HG02588 (cell line): ENCODE measurements around the gene SIPA1.

Experiments
- ATAC-seq: cut with Tn5 transposase; IDR thresholded peaks from one replicate; pipeline ENCODE4 v1.9.1; 2021; ENCODE audit warnings: mild to moderate bottlenecking, moderate library complexity; ENCODE audit not compliant: unreplicated experiment

The SIPA1 gene

DNA sequence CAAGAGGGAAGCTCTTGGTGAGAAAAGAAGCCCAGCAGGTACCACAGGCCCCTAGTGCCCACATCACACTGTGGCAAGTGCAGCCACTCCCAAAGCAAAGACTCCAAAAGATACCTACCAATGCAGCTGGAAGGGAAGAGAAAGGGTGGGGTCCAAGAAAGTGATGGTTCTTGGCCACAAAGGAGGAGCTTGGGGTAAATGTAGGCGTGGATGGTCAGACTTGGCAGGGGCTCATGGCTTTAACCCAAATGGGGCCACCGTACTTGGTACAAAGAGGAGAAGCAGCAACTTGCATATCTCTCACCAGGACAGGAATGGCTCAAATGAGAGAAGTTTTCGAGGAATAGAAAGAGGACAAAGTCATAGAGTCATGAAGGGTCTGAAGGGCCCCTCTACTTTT, 28.7 kb upstream of the SIPA1 start:
- no peak for ATAC-seq

DNA sequence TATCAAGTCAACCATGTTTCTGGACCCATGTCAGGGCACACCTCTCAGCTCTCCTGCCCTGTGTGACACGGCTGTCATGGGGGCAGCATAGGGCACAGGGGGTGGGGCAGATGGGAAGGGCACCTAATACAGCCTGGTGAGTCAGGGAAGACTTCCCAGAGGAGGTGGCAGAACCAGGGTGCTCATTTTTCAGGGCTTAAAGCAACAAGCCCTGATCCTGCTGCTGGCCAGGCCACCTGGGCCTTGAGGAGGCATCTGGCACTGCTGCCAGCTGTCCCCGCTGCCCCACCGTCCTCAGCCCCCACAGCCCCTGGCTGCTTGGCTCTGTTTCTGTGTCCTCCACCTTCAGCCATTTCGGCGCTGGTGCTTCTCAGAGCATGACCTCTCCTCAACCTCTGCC, 28.2 kb upstream of the SIPA1 start:
- ATAC-seq: no peak

DNA sequence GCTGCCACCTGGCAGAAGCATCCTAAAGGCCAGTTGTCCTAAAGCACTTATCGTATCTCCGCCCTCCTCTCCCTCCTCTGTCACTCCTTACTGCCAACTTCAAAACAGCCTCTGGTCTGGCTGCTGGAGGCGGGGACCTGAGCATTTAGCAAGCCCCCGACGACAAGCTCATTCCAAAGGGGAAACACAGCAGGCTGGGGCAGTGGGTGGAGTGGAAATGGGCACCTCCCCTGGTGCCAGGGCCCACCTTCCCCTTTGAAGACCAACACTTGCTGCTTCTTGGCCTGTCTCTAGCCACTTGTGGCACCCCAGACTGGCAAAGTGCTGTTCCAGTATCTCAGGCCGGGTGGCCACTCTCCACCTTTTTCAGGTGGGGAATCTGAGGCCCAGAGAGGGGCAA, 27.5 kb upstream of the SIPA1 start:
- ATAC-seq: no peak

DNA sequence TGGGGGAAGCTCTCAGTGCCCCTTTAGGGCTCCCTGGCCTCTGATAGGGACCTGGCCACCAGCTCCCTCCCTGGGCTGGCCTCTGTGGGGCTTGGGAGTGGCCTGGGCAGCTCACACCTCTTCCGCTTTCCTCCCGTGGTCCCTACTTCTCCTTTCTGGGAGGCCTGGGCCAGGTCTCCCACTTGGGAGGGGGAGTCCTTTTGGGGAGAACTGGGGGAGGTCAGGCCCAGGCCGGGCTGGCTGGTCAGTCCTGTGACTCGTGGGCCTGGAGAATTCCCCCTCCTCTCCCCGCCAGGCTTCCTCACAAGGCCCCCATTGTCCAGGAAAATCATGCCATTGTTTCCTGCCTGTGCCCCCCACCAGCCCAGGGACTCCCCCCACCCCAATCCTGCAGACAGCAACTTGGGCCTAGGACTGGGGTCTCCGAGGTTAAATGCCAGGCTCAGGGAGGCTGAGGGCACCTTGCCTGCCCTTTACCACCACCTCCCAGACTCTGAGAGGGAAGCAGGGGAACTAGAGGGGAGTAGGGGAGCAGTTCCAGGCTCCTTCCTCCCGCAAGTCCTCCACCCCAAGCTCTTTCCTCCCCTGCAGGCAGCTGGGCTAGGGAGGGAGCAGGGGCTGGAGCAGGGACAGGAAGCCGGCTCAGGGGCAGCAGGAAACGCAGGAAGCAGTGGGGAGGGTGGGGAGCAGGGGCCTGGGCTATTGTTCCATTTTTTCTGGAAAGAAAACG, 26.7 kb upstream of the SIPA1 start:
- ATAC-seq: no peak

DNA sequence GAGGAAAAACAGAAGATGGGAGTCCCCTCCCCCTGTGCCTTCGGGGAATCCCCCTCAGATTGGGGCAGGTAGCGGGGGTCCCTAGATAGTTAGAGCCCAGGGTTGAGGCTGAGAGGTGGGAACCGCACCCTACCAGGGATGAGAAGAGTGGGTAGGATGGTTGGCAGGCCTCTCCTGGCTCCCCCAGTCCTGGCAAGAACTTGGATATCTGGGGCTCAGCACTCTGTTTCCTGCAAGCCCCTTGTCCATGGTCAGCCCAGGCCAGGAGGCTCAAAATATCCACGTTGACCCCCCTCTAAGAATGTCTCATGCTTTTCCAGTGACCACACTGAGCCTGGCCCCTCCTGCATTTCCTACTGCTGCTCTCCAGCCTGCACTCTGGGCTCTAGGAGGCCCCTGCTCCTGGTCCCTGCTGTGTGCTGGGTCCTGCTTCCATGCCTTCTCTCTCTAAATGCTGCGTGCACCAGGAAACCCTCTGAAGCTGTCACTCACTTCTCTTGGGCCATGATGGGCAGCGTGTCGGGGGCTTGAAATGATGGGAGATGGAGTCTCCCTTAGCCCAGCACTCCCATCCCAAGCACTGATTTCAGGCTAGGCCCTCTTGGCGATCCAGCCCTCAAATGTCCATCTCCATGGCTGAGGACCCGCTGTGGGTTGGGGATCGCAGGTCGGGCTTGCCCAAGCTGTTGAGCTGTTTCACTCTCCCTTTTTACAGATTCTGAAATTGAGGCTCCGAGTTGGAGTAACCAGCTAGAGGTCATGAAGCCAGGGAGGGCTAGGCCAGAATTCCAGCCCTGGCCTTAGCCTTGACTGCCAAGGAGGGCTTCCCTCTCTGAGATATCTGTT, 25.9 kb upstream of the SIPA1 start:
- no peak for ATAC-seq

DNA sequence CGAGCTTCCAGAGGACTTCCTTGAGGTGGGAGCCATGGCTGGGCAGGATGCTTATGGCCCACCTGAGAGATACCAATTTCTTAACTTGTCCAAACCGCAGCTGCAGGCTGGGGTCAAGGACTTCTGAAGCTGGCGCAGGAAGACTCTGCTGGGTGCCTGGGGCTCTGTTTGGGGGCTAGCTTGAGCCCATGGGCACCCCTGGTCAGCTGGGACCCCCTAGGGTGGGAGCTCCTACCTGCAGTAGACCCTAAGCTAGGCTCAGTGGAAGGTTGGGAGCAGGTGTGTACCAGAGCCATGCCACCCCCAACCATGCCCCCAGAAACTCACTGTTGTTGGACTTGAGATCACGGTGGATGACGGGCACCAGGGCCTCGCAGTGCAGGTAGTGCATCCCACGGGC, 25.2 kb upstream of the SIPA1 start:
- no peak for ATAC-seq

DNA sequence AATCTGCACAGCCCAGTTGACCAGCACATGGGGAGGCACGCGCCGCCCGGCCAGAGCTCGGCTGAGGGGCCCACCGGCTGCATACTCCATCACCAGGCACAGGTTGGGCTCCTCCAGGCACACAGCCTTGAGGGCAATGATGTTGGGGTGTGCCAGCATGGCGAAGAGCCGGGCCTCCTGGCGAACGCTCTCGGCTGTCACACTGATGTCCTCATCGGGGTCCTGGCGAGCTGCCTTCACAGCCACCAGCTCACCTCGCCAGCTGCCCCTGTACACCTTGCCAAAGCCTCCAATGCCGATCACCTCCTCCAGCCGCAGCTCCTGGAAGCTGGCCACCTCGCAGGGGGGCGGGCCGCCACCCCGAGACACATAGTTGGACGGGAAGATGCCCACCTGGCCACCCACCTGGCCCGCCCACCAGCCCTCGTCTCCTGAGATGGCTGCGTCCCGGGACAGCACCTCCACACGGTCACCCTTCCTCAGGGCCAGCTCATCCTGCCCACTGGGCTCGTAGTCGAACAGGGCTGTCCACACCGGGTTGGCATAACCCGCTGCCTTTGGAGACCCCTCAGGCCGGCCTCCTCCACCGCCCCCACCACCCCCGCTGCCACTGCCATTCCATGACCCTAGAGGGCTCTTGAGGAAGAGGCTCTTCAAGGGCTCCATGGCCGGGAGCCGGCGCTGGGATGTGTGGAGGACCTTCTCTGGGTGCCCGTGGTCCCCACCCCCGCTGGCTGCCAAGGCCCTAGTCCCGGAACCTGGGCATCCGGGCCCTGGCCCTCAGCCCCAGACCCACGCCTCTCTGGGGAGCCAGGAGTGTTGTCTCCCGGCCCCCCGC, 24.6 kb upstream of the SIPA1 start:
- no peak for ATAC-seq

DNA sequence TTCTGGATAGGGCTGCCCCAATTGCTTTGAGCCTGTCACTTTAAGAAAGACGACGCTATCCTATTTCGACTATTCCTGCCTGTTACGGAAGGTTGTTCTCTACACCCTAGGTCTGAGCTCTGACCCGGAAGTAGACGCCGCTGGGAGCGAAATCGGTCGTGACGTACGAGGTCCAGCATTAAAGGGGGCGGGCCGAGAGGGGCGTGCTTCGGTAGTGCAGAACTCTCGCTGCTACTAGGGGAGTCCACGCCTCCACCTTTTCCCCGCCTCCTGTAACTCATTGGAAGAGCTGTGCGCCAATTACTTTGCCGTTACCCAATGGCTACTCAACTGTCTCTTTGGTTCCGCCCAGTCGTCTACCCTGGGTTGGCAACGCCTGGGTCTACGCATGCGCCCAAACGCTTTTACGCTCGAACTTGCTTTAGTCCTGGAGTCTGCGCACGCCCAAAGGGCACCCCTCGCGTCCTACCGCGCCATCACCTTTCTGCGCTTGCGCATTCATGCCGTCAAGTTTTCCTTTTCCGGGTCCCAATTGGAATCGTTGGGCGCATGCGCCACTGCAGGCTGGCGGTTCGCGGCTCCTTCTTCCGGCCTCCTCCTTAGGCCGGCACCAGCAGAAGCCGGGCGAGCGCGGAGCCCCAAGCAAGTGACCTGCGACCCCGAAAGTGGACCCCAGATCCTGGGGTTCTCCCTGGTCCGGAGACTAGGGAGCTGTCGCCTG, 22.5 kb upstream of the SIPA1 start, which contains the start of gene PCNX3:
PCNX3 (plus strand) TSS at position 548 of the 721 bp plus-strand sequence. CDS start 536 bp downstream, outside the sequence.
- ATAC-seq: peak; percentile 77

DNA sequence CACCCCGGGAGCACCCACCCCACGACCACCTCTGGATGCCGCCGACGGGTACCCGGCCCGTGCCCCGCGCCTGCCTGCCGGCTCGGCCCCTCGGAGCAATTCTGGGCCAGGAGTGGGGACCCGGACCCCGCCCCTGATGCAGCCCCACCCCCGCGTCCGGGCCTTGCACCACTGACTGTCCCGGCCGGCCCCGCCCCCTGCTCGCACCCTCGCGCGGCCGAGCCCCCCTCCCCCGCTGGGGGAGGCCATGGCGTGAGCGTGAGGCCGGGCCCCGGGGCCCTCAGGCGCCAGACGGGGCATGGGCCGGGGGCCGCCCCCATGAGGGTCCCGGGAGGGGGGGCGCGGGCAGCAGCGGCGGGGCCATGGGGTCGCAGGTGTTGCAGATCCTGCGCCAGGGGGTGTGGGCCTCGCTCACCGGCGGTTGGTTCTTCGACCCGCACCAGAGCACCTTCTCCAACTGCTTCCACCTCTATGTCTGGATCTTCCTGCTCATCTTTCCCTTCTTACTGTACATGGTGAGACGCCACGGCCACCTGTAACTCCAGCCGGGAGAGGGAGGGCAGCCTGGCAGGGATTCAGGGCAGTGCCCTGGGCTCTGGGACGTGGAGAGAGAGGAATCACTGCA, 21.8 kb upstream of the SIPA1 start:
- peak; percentile 4 for ATAC-seq

DNA sequence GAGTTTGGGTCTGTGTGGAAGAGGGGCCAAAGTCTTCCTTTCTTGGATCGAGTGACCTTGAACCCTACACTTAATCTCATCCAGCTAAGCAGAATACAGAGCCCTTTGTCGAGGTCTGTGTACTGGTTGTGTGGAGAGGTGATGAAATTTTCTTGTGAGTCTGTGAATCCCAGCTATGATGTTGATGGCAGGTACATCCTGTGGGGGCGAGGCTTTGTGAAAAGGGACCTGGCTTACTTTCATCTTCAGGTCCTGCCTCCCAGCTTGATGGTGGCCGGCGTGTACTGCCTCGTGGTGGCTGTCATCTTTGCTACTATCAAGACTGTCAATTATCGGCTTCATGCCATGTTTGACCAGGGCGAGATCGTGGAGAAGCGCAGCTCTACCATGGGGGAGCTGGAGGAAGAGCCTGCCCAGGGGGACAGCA, 21.3 kb upstream of the SIPA1 start:
- ATAC-seq: no peak

DNA sequence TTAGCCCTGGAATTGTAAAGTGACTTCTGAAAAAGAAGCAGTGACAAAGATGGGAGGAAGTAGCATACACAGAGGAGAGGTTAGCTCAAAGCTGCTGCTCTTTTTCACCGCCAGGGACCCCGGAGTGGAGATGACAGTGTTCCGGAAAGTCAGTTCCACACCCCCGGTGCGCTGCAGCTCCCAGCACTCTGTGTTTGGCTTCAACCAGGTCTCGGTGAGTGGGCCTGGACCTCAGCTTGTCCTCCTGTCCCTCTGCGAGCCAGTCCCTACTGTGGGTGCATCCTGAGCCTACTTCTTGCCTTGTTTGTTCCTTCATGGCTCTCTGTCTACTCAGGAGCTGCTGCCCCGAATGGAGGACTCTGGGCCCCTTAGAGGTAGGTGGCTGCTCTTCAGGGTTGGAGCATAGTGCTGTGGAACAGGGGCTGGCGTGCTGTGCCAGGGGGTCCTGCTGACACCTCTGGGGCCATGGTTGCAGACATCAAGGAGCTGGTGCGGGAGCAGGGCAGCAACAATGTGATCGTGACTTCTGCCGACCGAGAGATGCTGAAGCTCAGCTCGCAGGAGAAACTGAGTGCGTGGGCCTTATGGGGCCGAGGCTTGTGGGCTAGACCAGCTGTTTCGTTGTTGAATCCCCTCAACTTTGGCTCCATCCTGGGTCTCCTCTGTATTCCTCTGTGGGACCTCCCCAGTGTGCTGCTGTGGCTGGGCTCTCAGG, 20.6 kb upstream of the SIPA1 start:
- no peak for ATAC-seq

DNA sequence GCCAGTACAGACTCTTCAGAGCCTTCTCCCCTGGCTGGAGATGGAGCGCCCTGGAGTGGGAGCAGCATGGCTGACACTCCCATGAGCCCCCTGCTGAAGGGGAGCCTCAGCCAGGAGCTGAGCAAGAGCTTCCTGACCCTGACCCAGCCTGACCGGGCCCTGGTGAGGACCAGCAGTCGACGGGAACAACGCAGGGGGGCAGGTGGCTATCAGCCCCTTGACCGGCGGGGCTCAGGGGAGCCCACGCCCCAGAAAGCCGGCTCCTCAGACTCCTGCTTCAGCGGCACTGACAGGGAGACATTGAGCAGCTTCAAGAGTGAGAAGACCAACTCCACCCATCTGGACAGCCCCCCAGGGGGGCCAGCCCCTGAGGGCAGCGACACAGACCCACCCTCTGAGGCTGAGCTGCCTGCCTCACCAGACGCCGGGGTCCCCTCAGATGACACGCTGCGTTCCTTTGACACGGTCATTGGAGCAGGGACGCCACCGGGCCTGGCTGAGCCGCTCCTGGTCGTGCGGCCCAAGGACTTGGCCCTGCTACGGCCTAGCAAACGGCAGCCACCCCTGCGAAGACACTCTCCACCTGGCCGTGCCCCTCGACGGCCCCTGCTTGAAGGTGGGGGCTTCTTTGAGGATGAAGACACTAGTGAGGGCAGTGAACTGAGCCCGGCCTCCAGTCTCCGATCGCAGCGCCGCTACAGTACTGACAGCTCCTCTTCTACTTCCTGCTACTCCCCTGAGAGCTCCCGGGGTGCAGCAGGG, 19.7 kb upstream of the SIPA1 start:
- ATAC-seq: no peak

DNA sequence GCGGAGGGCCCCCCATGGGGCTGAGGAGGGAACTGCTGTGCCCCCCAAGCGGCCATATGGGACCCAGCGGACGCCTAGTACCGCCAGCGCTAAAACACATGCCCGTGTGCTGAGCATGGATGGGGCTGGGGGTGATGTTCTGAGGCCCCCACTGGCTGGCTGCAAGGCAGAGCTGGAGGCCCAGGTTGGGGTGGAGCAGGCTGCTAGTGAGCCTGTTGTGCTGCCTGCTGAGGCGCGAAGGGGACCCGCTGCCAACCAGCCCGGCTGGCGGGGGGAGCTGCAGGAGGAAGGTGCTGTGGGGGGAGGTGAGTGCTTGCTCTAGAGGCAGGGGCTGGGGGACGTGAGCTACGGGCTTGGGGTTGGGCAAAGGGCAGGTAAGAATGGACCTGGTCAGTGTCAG, 19.1 kb upstream of the SIPA1 start:
- ATAC-seq: no peak

DNA sequence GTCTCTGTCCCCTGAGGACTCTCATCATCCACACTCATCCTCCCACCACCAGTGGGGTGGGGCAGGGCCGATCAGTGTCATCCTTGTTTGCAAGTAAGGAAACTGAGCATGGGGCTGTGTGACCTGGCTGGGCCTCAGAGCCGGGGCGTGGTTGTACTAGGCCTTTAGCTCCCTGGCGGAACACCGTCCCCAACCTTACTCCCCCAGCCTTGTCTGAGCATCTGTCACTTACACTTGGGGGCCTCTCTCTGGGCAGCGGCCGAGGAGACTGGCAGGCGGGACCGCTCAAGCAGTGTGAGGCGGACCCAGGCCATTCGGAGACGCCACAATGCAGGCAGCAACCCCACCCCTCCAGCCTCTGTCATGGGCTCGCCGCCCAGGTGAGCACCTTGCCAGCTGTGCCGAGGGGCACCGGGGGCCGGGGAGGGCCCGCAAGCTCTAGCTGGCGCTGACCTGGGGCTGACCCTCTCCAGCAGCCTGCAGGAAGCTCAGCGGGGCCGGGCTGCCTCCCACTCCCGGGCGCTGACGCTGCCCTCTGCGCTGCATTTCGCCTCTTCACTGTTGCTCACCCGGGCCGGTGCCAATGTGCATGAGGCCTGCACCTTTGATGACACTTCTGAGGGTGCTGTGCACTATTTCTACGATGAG, 18.5 kb upstream of the SIPA1 start:
- ATAC-seq: no peak

DNA sequence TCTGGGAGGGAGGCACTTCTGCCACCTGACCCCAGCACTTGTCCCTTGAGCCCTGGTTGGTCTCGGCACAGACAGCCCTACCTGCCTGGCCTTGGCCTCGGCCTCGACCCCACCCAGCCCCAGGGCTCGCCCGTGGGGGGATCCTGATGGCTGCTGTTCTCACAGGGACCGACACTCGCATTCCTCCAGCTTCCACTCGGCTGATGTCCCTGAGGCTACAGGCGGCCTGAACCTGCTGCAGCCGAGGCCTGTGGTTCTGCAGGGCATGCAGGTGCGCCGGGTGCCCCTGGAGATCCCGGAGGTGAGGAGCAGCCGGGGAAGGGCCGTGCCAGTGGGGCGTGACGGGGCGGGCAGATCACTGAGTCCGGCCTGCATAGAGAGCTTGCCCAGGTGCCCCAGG, 17.2 kb upstream of the SIPA1 start:
- ATAC-seq: no peak

DNA sequence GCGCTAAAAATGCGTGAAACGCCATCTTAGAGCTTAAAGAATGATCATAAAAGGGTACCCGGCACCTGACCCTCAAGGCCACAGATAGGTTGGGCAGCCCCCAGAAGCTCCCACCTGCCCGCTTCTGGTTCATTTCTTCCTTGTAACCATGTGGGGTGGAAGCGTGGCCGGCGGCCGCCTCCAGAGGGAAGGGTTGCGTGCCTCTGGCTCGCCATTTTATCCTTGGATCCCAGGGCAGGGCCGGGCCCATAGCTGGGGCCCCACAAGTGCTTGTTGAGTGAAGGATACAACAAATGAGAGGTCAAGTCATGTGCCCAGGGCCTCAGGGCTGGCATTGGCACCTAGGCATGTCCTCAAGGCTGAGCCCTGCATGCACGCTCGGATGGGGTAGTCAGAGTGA, 16.4 kb upstream of the SIPA1 start:
- no peak for ATAC-seq

DNA sequence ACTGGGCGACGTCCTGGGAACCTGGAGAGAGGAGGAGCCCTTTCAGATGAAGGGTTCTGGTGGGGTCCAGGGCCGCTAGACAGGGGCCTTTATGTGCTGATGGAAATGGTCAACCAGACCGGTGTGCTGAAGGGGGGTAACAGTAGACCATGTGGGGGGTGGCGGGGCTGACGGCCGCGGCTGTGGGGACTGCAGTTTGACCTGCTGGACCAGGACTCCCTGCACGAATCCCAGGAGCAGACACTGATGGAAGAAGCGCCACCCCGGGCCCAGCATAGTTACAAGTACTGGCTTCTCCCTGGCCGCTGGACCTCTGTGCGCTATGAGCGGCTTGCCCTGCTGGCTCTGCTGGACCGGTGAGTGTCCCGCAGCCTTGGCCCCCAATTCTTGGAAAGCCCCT, 15.9 kb upstream of the SIPA1 start:
- no peak for ATAC-seq

DNA sequence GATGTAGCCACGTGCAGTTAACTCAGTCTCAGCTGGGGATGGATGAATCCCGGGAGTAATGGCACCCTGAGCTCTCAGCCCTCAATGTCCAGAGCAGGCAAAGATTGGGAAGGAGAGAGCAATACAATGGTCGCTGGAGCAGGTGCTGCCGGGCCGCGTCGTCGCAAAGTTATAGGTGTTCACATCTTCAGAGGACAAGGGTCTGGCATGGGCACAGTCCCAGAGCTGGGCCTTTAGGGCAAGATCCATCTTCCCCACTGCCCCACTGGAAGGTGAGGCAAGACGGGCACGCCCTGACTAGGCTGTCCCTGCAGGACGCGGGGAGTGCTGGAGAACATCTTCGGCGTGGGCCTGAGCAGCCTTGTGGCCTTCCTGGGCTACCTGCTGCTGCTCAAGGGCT, 14.7 kb upstream of the SIPA1 start:
- ATAC-seq: no peak
